HG02571 (cell line): ENCODE measurements around the gene TOP1.
"Not testable (repeated sequence)": the region's sequence is repeated elsewhere in the genome, so short reads cannot be mapped to it uniquely, and the experiment has no call there.

Experiments
- ATAC-seq: cut with Tn5 transposase; IDR thresholded peaks from one replicate; pipeline ENCODE4 v1.9.1; 2021; ENCODE audit warnings: mild to moderate bottlenecking, moderate library complexity; ENCODE audit not compliant: unreplicated experiment

Gene TOP1

GRCh38 chr20:41086402-41087324, 58.0 kb downstream of the TOP1 start:
- no peak for ATAC-seq

- no peak for ATAC-seq
Observed at GRCh38 chr20:41087325-41087685, 58.7 kb downstream of the TOP1 start.

GRCh38 chr20:41087777-41088176, 59.2 kb downstream of the TOP1 start:
- no peak for ATAC-seq

- no peak for ATAC-seq
Observed at GRCh38 chr20:41089555-41089954, 60.9 kb downstream of the TOP1 start.

GRCh38 chr20:41091927-41092326, 63.3 kb downstream of the TOP1 start:
- no peak for ATAC-seq

- ATAC-seq: no peak
Observed at GRCh38 chr20:41094353-41095055, 65.9 kb downstream of the TOP1 start.

- ATAC-seq: no peak
Observed at GRCh38 chr20:41095110-41095969, 66.7 kb downstream of the TOP1 start.

- no peak for ATAC-seq
Observed at GRCh38 chr20:41098703-41099250, 70.2 kb downstream of the TOP1 start.

GRCh38 chr20:41100001-41100480, 71.4 kb downstream of the TOP1 start:
- no peak for ATAC-seq

GRCh38 chr20:41101660-41102059, 73.0 kb downstream of the TOP1 start:
- no peak for ATAC-seq

GRCh38 chr20:41108531-41108930, 79.9 kb downstream of the TOP1 start:
- ATAC-seq: no peak

GRCh38 chr20:41110012-41110411, 81.4 kb downstream of the TOP1 start:
- ATAC-seq: no peak

GRCh38 chr20:41110930-41111577, 82.4 kb downstream of the TOP1 start:
- no peak for ATAC-seq

- no peak for ATAC-seq
Observed at GRCh38 chr20:41111578-41111951, 82.9 kb downstream of the TOP1 start.

- ATAC-seq: no peak
Observed at GRCh38 chr20:41116282-41116956, 87.8 kb downstream of the TOP1 start.

GRCh38 chr20:41118159-41118558, 89.5 kb downstream of the TOP1 start:
- ATAC-seq: not testable (repeated sequence)

- no peak for ATAC-seq
Observed at GRCh38 chr20:41118632-41119031, 90.0 kb downstream of the TOP1 start.

GRCh38 chr20:41119614-41120561, 91.3 kb downstream of the TOP1 start:
- no peak for ATAC-seq

GRCh38 chr20:41121399-41121798, 92.8 kb downstream of the TOP1 start:
- no peak for ATAC-seq
